Ishikawa (cell line): Measurements from ENCODE around the gene NGF.

Experiments
- CEBPB ChIP-seq: IDR thresholded peaks from 2 replicates; pipeline ENCODE4 v1.6.1; 2012
- CREB1 ChIP-seq: IDR thresholded peaks from 2 replicates; pipeline ENCODE4 v1.6.1; 2012; ENCODE audit warnings: low read depth
- EGR1 ChIP-seq: IDR thresholded peaks from 2 replicates; pipeline ENCODE4 v1.6.1; 2012
- EP300 ChIP-seq: IDR thresholded peaks from 2 replicates; pipeline ENCODE4 v1.6.1; 2012; ENCODE audit warnings: borderline replicate concordance
- FOXM1 ChIP-seq: IDR thresholded peaks from 2 replicates; pipeline ENCODE4 v1.6.1; 2012; ENCODE audit warnings: low read depth, borderline replicate concordance
- NFIC ChIP-seq: IDR thresholded peaks from 2 replicates; pipeline ENCODE4 v1.6.1; 2012
- RAD21 ChIP-seq: IDR thresholded peaks from 2 replicates; pipeline ENCODE4 v1.6.1; 2012; ENCODE audit warnings: low read depth
- TAF1 ChIP-seq: IDR thresholded peaks from 2 replicates; pipeline ENCODE4 v1.6.1; 2012; ENCODE audit warnings: low read depth, mild to moderate bottlenecking
- TCF12 ChIP-seq: IDR thresholded peaks from 2 replicates; pipeline ENCODE4 v1.6.1; 2012; ENCODE audit warnings: low read depth
- TEAD4 ChIP-seq: IDR thresholded peaks from 2 replicates; pipeline ENCODE4 v1.6.1; 2012
- YY1 ChIP-seq: IDR thresholded peaks from 2 replicates; pipeline ENCODE4 v1.6.1; 2012; ENCODE audit warnings: low read depth
- ZBTB7A ChIP-seq: IDR thresholded peaks from 2 replicates; pipeline ENCODE4 v1.6.1; 2012; ENCODE audit warnings: low read depth
- TF ChIP-seq, protein P1 (sequence below): IDR thresholded peaks from 2 replicates; pipeline ENCODE4 v1.6.1; 2012
- TF ChIP-seq, protein P2 (sequence below): IDR thresholded peaks from 2 replicates; pipeline ENCODE4 v1.6.1; 2012; ENCODE audit warnings: low read depth, mild to moderate bottlenecking
- TF ChIP-seq, protein P3 (sequence below): IDR thresholded peaks from 2 replicates; pipeline ENCODE4 v1.6.1; 2012

The NGF gene

DNA sequence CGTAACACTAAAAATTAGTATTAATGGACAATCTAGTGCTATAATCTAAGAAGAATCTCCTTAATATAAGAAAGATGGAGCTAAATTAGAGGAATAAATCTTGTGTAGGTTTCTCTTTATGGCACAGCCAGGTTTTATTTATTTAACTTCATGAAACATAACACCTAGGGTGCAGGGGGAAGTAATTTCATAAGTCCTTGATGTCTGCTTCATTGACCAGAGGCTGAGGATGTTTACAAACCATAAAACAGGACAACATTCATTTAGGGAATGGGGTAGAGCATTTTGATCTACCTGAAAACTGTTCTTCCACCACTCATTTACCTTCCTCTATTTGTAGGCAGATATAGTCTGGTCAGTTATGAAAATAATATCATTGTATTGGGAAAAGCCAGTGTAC is 95.5 kb downstream of the NGF start:
- TF ChIP-seq EGR1 (no peak), TCF12 (no peak), CREB1 (no peak), ZBTB7A (no peak), CEBPB (no peak), FOXM1 (no peak), RAD21 (no peak), NFIC (no peak), EP300 (no peak), YY1 (no peak), TAF1 (no peak), TEAD4 (no peak)
- TF ChIP-seq, protein P1, sequence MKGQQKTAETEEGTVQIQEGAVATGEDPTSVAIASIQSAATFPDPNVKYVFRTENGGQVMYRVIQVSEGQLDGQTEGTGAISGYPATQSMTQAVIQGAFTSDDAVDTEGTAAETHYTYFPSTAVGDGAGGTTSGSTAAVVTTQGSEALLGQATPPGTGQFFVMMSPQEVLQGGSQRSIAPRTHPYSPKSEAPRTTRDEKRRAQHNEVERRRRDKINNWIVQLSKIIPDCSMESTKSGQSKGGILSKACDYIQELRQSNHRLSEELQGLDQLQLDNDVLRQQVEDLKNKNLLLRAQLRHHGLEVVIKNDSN: no peak
- TF ChIP-seq, protein P2, sequence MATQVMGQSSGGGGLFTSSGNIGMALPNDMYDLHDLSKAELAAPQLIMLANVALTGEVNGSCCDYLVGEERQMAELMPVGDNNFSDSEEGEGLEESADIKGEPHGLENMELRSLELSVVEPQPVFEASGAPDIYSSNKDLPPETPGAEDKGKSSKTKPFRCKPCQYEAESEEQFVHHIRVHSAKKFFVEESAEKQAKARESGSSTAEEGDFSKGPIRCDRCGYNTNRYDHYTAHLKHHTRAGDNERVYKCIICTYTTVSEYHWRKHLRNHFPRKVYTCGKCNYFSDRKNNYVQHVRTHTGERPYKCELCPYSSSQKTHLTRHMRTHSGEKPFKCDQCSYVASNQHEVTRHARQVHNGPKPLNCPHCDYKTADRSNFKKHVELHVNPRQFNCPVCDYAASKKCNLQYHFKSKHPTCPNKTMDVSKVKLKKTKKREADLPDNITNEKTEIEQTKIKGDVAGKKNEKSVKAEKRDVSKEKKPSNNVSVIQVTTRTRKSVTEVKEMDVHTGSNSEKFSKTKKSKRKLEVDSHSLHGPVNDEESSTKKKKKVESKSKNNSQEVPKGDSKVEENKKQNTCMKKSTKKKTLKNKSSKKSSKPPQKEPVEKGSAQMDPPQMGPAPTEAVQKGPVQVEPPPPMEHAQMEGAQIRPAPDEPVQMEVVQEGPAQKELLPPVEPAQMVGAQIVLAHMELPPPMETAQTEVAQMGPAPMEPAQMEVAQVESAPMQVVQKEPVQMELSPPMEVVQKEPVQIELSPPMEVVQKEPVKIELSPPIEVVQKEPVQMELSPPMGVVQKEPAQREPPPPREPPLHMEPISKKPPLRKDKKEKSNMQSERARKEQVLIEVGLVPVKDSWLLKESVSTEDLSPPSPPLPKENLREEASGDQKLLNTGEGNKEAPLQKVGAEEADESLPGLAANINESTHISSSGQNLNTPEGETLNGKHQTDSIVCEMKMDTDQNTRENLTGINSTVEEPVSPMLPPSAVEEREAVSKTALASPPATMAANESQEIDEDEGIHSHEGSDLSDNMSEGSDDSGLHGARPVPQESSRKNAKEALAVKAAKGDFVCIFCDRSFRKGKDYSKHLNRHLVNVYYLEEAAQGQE: no peak
- TF ChIP-seq, protein P3, sequence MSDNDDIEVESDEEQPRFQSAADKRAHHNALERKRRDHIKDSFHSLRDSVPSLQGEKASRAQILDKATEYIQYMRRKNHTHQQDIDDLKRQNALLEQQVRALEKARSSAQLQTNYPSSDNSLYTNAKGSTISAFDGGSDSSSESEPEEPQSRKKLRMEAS: no peak

DNA sequence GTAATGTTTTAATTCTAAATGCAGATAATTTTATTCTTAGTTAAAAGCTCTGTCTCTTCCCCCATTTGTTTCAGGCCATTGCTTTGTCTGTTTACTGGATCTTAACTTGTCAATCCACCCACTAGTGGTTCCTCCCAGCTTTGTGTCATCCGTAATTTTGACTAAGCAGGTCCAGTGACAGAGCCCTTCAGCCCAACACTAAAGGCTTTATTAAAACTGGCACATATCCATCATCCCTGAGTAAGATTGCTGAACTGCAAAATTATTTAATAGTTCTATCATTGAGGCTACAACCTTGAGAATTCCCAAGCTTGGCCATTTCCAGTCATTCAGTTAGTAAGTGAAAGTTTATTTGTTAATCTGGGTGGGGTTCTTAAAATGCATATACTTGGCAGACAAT is 96.7 kb downstream of the NGF start:
- TF ChIP-seq, protein P1: no peak
- no peak for TF ChIP-seq CEBPB
- TF ChIP-seq, protein P2: no peak
- TF ChIP-seq CREB1: no peak
- TF ChIP-seq RAD21: no peak
- no peak for TF ChIP-seq ZBTB7A
- TF ChIP-seq EP300: no peak
- no peak for TF ChIP-seq TAF1
- TF ChIP-seq, protein P3: no peak
- TF ChIP-seq EGR1: no peak
- TF ChIP-seq TCF12: no peak
- no peak for TF ChIP-seq YY1
- TF ChIP-seq TEAD4: no peak
- TF ChIP-seq NFIC: no peak

DNA sequence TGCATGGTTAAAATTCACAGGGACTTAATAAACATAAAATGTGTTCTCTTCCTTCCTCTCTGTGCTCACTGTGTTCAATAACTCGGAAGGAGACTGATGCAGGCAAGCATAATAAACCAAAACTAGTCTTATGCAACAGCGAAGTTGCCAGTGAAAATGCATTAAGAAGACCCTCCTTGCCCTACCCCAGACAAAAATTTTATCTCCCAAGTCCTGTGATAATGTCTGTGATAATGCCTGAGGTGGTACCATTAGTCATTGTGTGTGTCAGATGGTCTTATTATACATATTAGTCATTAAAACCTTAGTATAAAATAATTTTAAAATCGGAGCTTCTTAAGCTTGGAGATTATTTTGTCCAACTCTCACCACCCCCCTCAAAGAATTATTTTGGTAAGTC is 97.8 kb downstream of the NGF start:
- TF ChIP-seq TCF12 (no peak), FOXM1 (no peak), EP300 (no peak), CEBPB (no peak), RAD21 (no peak), TAF1 (no peak), CREB1 (no peak)

DNA sequence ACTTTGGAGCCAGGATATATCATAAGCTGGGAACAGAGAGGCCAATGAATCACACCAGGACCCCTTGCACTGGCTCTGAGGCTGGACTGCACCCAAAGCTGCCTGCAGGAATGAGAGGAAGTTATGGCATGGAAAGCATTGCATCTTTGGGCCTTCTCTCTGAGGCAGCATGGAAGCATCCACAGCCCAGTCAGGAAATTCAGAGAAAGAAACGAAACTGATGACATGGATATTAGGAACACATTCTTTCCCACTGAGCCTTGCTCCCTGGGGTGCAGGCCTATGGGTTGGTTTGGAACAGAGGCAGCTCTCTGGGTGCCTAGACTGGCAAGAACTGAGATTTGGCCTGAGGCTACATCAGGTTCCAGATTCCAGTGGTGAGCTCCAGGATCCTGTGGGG is 98.6 kb downstream of the NGF start:
- TF ChIP-seq ZBTB7A (no peak), YY1 (no peak), TEAD4 (no peak), TCF12 (no peak), FOXM1 (no peak), EGR1 (no peak), TAF1 (no peak), NFIC (no peak), CEBPB (no peak), RAD21 (no peak), CREB1 (no peak), EP300 (no peak)
- TF ChIP-seq, protein P2: no peak
- TF ChIP-seq, protein P3: no peak
- TF ChIP-seq, protein P1: no peak
